Keratinocyte (primary cell): ENCODE results near the gene CFAP73. TPM values are rescaled to one million over a fixed set of nuclear protein-coding genes. Genes with fewer than 3 reads are reported as not detected.

Source experiments
- DNase-seq: peaks from one replicate; pipeline ENCODE4 v3.0.0-alpha.2; 2011; ENCODE audit warnings: low read depth, missing footprints, low spot score
- FAIRE-seq: peaks from 2 replicates; lab custom pipeline; 2011; peaks lifted over from hg19 to GRCh38; lab: Jason Lieb, UNC
- H2AFZ ChIP-seq: 2 replicates; pipeline ENCODE4 v1.6.0; 2012; ENCODE audit warnings: low read length, control low read depth, inconsistent platforms; ENCODE audit not compliant: control insufficient read depth
- H3K27ac ChIP-seq: 2 replicates; pipeline ENCODE4 v1.5.1; 2011; ENCODE audit warnings: low read length; ENCODE audit not compliant: control insufficient read depth, insufficient read depth
- H3K27me3 ChIP-seq: 3 replicates; pipeline ENCODE4 v1.6.0; 2011; ENCODE audit warnings: low read length; ENCODE audit not compliant: control insufficient read depth, insufficient read depth; ENCODE audit errors: extremely low read depth
- H3K36me3 ChIP-seq, 2 experiments: 2 replicates in 1 of 2; 3 replicates in 1 of 2; pipeline ENCODE4 v1.5.1; 2011; ENCODE audit warnings: low read length in 2 of 2, mild to moderate bottlenecking in 1 of 2; ENCODE audit not compliant: control insufficient read depth in 2 of 2, insufficient read depth in 2 of 2; ENCODE audit errors: extremely low read depth in 1 of 2
- H3K4me1 ChIP-seq: 3 replicates; pipeline ENCODE4 v1.5.1; 2011; ENCODE audit warnings: low read length; ENCODE audit not compliant: control insufficient read depth, insufficient read depth; ENCODE audit errors: extremely low read depth
- H3K4me2 ChIP-seq: 3 replicates; pipeline ENCODE4 v1.6.0; 2011; ENCODE audit warnings: low read depth, low read length; ENCODE audit not compliant: control insufficient read depth, insufficient read depth; ENCODE audit errors: extremely low read depth
- H3K4me3 ChIP-seq, 3 experiments: fragments of 200-600 bp in 1 of 3; sonication (generic) in 1 of 3; 2 replicates in 2 of 3; 3 replicates in 1 of 3; pipeline ENCODE4 v1.5.1; 2011 to 2016; ENCODE audit warnings: low read length in 3 of 3, mild to moderate bottlenecking in 3 of 3, control low read depth in 2 of 3, inconsistent platforms in 1 of 3, low read depth in 1 of 3, mixed read lengths in 1 of 3, mixed run types in 1 of 3, moderate library complexity in 1 of 3; ENCODE audit not compliant: control insufficient read depth in 2 of 3, insufficient read depth in 2 of 3; ENCODE audit errors: extremely low read depth in 1 of 3
- H3K79me2 ChIP-seq: 2 replicates; pipeline ENCODE4 v1.6.0; 2012; ENCODE audit warnings: low read length; ENCODE audit not compliant: control insufficient read depth, insufficient read depth
- H3K9ac ChIP-seq: 3 replicates; pipeline ENCODE4 v1.6.0; 2011; ENCODE audit warnings: low read length; ENCODE audit not compliant: control insufficient read depth, insufficient read depth; ENCODE audit errors: extremely low read depth
- H3K9me1 ChIP-seq: 3 replicates; pipeline ENCODE4 v1.6.0; 2011; ENCODE audit warnings: low read length; ENCODE audit not compliant: control insufficient read depth, insufficient read depth; ENCODE audit errors: extremely low read depth
- H3K9me3 ChIP-seq: 2 replicates; pipeline ENCODE4 v1.5.1; 2012; ENCODE audit warnings: low read depth, low read length; ENCODE audit not compliant: control insufficient read depth
- H4K20me1 ChIP-seq: 3 replicates; pipeline ENCODE4 v1.6.0; 2011; ENCODE audit warnings: low read length; ENCODE audit not compliant: control insufficient read depth, insufficient read depth; ENCODE audit errors: extremely low read depth
- EZH2 ChIP-seq: IDR thresholded peaks from one replicate; pipeline ENCODE4 v1.6.1; 2012; ENCODE audit warnings: inconsistent platforms, mild to moderate bottlenecking, low read length, moderate library complexity
- dilution Hi-C: fragments of 300-500 bp; cut with MboI; formaldehyde crosslinking; loops from one replicate; pipeline ENCODE4 v1.7.0; 2020; ENCODE audit warnings: low sequenced_read_pairs; ENCODE audit not compliant: extremely low pct_ligation_motif_present
- polyA plus RNA-seq, 5 experiments: library from polyadenylated mRNA; depleted of rRNA in 3 of 5; stranded (reverse) in 3 of 5; stranded (forward) in 1 of 5; unstranded in 1 of 5; fragments of >200 nt; gene quantifications; 1 replicate in 1 of 5; 2 replicates in 3 of 5; 3 replicates in 1 of 5; pipeline versions ENCODE4 v1.2.1 to v1.2.3, GENCODE V29; 2011 to 2012; ENCODE audit warnings: missing spikeins in 2 of 5, low read depth in 1 of 5, low replicate concordance in 1 of 5
- TF ChIP-seq, protein P1 (sequence below), 3 experiments: IDR thresholded peaks in 1 of 3; conservative IDR thresholded peaks in 1 of 3; optimal IDR thresholded peaks in 1 of 3; 2 replicates in 2 of 3; 3 replicates in 1 of 3; pipeline versions ENCODE3 to v1.5.1; 2011; ENCODE audit warnings: low read length in 3 of 3, mild to moderate bottlenecking in 3 of 3, moderate library complexity in 2 of 3, control low read depth in 1 of 3, inconsistent platforms in 1 of 3; ENCODE audit not compliant: insufficient read depth in 2 of 3; ENCODE audit errors: extremely low read depth in 1 of 3

The CFAP73 gene
- polyA plus RNA-seq, 1 donor (not counting 4 experiments of a cell fraction or from before 2014, with no cell fraction given) = not detected

DNA sequence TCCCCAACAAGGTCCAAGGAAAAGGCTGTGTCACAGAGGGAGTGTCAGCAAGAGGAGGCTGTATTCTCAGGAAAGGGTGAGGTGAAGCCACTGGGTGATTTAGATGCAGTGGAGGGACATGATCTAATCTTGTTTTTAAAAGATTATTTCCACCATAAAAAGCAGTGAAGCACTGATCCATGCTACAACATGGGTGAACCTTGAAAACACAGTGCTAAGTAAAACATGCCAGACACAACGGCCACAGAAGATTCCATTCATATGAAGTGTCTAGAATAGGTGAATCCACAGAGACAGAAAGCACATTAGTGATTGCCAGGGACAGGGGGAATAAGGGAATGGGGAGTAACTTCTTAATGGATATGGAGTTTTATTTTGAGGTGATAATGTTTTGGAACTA is 48.8 kb downstream of the CFAP73 start:
- Histone ChIP-seq H3K27me3 (no peaks in the 10 kb centered on the region), H3K79me2 (no peaks in the 10 kb centered on the region), H3K4me3 (no peak overlapping the region), H3K9me1 (no peaks in the 10 kb centered on the region), H3K4me2 (no peak overlapping the region), H4K20me1 (no peaks in the 10 kb centered on the region), H3K9me3 (no peaks in the 10 kb centered on the region), H3K4me1 (peaks cover 6% of the 10 kb centered on the region), H3K27ac (no peak overlapping the region), H3K36me3 (no peaks in the 10 kb centered on the region), H3K9ac (no peak overlapping the region), H2AFZ (no peak overlapping the region)
- dilution Hi-C loops = no loop called here
- DNase-seq (no peak), FAIRE-seq (no peak)
- TF ChIP-seq EZH2 = no peak
- TF ChIP-seq, protein P1, sequence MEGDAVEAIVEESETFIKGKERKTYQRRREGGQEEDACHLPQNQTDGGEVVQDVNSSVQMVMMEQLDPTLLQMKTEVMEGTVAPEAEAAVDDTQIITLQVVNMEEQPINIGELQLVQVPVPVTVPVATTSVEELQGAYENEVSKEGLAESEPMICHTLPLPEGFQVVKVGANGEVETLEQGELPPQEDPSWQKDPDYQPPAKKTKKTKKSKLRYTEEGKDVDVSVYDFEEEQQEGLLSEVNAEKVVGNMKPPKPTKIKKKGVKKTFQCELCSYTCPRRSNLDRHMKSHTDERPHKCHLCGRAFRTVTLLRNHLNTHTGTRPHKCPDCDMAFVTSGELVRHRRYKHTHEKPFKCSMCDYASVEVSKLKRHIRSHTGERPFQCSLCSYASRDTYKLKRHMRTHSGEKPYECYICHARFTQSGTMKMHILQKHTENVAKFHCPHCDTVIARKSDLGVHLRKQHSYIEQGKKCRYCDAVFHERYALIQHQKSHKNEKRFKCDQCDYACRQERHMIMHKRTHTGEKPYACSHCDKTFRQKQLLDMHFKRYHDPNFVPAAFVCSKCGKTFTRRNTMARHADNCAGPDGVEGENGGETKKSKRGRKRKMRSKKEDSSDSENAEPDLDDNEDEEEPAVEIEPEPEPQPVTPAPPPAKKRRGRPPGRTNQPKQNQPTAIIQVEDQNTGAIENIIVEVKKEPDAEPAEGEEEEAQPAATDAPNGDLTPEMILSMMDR (optimal IDR thresholded peaks at IDR 0.05 in 1 of 3, IDR thresholded peaks at IDR 0.05 in 1 of 3, conservative IDR thresholded peaks at IDR 0.05 in 1 of 3; ENCODE audit: extremely low read depth in 1 of 3, insufficient read depth in 2 of 3, low read length in 3 of 3) = no peak

DNA sequence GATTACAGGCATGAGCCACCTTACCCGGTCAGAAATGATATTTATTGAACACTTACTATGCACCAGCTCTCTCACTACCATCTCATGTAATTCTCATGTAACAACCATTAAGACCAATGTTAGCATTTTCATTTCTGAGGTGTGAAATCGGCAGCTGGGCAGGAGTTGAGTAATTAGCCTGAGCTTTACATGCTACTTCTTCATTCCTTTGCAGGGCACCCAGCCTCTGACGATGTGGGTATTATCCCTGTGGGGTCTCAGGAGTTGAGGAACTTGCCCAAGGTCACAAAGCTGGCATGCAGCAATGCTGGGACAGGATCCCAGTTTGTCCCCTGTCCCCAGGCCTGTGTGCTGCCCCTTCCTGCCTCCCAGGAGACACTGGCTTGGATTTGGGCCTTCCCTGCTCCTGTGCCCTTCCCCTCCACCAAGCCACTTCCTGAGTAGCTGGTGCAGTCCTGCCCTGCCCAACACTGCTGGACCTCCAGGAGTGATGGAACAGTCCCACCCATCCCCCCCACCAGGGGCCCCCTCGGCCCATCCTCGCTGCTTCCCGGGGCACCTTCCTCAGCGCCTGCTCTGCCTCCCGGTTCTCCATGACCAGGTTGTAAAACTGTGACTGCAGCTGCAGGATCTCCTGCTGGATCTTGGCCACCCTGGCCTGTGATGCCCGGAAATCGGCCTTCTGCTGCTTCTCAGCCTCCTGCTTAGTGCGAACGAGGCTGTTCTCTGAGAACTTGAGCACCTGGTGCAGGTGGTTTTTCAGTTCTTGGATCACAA is 50.7 kb downstream of the CFAP73 start:
- no peak for FAIRE-seq

More for the DNA sequence above, 50.7 kb downstream of the CFAP73 start:
- dilution Hi-C loops = no loop called here
- Histone ChIP-seq H4K20me1 (no peaks in the 10 kb centered on the region), H3K4me3 (no peak overlapping the region), H3K9me3 (no peaks in the 10 kb centered on the region), H2AFZ (no peak overlapping the region), H3K4me2 (no peak overlapping the region), H3K4me1 (no peaks in the 10 kb centered on the region), H3K79me2 (no peaks in the 10 kb centered on the region), H3K27ac (no peak overlapping the region), H3K36me3 (no peaks in the 10 kb centered on the region), H3K9ac (no peak overlapping the region), H3K9me1 (no peaks in the 10 kb centered on the region), H3K27me3 (no peaks in the 10 kb centered on the region)
- TF ChIP-seq, protein P1 (optimal IDR thresholded peaks at IDR 0.05 in 1 of 3, IDR thresholded peaks at IDR 0.05 in 1 of 3, conservative IDR thresholded peaks at IDR 0.05 in 1 of 3; ENCODE audit: extremely low read depth in 1 of 3, insufficient read depth in 2 of 3, low read length in 3 of 3) = no peak
- TF ChIP-seq EZH2 = no peak
- DNase-seq = no peak
